SK-N-SH (cell line): ENCODE measurements around the gene SESN1. TPM values are rescaled to one million over a fixed set of nuclear protein-coding genes. Genes with fewer than 3 reads are reported as not detected.

Experiments
- CTCF ChIA-PET: fragments of 300-600, 350-600 bp; formaldehyde crosslinking; extraction: SDS; loops from one replicate; lab custom pipeline; 2021; lab: Yijun Ruan, JAX
- POLR2A ChIA-PET: fragments of 350-600 bp; sonication (Branson Sonifier 250); formaldehyde crosslinking; extraction: SDS; loops from one replicate; lab custom pipeline; 2020; ENCODE audit warnings: antibody characterized with exemption, inconsistent platforms; lab: Yijun Ruan, JAX
- DNase-seq: peaks from one replicate; pipeline ENCODE4 v3.0.0; 2012
- H2AFZ ChIP-seq: fragments of 200-600 bp; sonication (generic); 2 replicates; pipeline ENCODE4 v1.8.1; 2016; ENCODE audit warnings: antibody characterized with exemption, mild to moderate bottlenecking, low read depth
- H3F3A ChIP-seq: fragments of 200-600 bp; sonication (generic); replicated peaks from 2 replicates; pipeline ENCODE3; 2016; ENCODE audit warnings: antibody characterized with exemption, mild to moderate bottlenecking; ENCODE audit not compliant: insufficient read depth
- H3K27ac ChIP-seq, 2 experiments: fragments of 200-500 bp in 1 of 2; fragments of 200-600 bp in 1 of 2; sonication (Bioruptor generic) in 1 of 2; sonication (generic), shearing (Covaris generic) in 1 of 2; 2 replicates each; pipeline versions ENCODE4 v1.5.1 to v1.6.1; 2014 to 2016; ENCODE audit warnings: low read depth in 2 of 2, inconsistent platforms in 1 of 2, low read length in 1 of 2, mild to moderate bottlenecking in 1 of 2, mixed read lengths in 1 of 2
- H3K27me3 ChIP-seq: fragments of 200-600 bp; sonication (generic), shearing (Covaris generic); 2 replicates; pipeline ENCODE4 v1.6.1; 2016; ENCODE audit warnings: mixed run types; ENCODE audit not compliant: insufficient read depth
- H3K36me3 ChIP-seq, 2 experiments: fragments of 200-500 bp in 1 of 2; fragments of 200-600 bp in 1 of 2; sonication (Bioruptor generic) in 1 of 2; sonication (generic) in 1 of 2; replicated peaks in 1 of 2; 2 replicates each; pipeline versions ENCODE3 to v1.5.1; 2014 to 2016; ENCODE audit warnings: low read length in 1 of 2, mild to moderate bottlenecking in 1 of 2; ENCODE audit not compliant: insufficient read depth in 2 of 2, control insufficient read depth in 1 of 2
- H3K4me1 ChIP-seq, 2 experiments: fragments of 200-500 bp in 1 of 2; fragments of 200-600 bp in 1 of 2; sonication (Bioruptor generic) in 1 of 2; sonication (generic), shearing (Covaris generic) in 1 of 2; 2 replicates each; pipeline versions ENCODE4 v1.5.1 to v1.6.1; 2014 to 2016; ENCODE audit warnings: low read depth in 1 of 2, low read length in 1 of 2, mixed run types in 1 of 2; ENCODE audit not compliant: insufficient read depth in 2 of 2, control insufficient read depth in 1 of 2
- H3K4me2 ChIP-seq: fragments of 200-600 bp; sonication (generic), shearing (Covaris generic); 2 replicates; pipeline ENCODE4 v1.6.1; 2017; ENCODE audit warnings: mixed run types
- H3K4me3 ChIP-seq, 2 experiments: fragments of 200-500 bp in 1 of 2; fragments of 200-600 bp in 1 of 2; sonication (Bioruptor generic) in 1 of 2; sonication (generic), shearing (Covaris generic) in 1 of 2; 2 replicates each; pipeline versions ENCODE4 v1.5.1 to v1.8.1; 2014 to 2016; ENCODE audit warnings: low read depth in 2 of 2, inconsistent platforms in 1 of 2, low read length in 1 of 2, mild to moderate bottlenecking in 1 of 2, mixed read lengths in 1 of 2, moderate library complexity in 1 of 2
- H3K79me2 ChIP-seq: fragments of 200-600 bp; sonication (generic); 2 replicates; pipeline ENCODE4 v1.8.1; 2017; ENCODE audit warnings: mild to moderate bottlenecking; ENCODE audit not compliant: insufficient read depth
- H3K9ac ChIP-seq: fragments of 200-600 bp; sonication (generic); 2 replicates; pipeline ENCODE4 v1.6.1; 2017; ENCODE audit warnings: mixed run types
- H3K9me2 ChIP-seq: fragments of 200-600 bp; sonication (generic); 2 replicates; pipeline ENCODE4 v1.6.1; 2017; ENCODE audit warnings: mixed run types
- H3K9me3 ChIP-seq: fragments of 200-600 bp; sonication (generic); 2 replicates; pipeline ENCODE4 v1.6.1; 2017; ENCODE audit warnings: mixed run types, mild to moderate bottlenecking, moderate library complexity
- H4K20me1 ChIP-seq: fragments of 200-600 bp; sonication (generic); 2 replicates; pipeline ENCODE4 v1.6.1; 2017; ENCODE audit warnings: mild to moderate bottlenecking, mixed run types; ENCODE audit not compliant: insufficient read depth
- EP300 ChIP-seq, 2 experiments: IDR thresholded peaks; 2 replicates each; pipeline versions ENCODE4 v1.4.0 to v1.6.1; 2012; ENCODE audit warnings: borderline replicate concordance in 1 of 2, low read depth in 1 of 2, low read length in 1 of 2
- EZH2phosphoT487 ChIP-seq: fragments of 200-600 bp; sonication (generic); IDR thresholded peaks from 2 replicates; pipeline ENCODE4 v1.6.1; 2017; ENCODE audit warnings: low read depth, mixed run types, mild to moderate bottlenecking, antibody characterized with exemption, moderate library complexity, borderline replicate concordance
- FOXM1 ChIP-seq: IDR thresholded peaks from 2 replicates; pipeline ENCODE4 v1.4.0; 2012; ENCODE audit warnings: low read depth, mild to moderate bottlenecking
- GATA2 ChIP-seq: sonication (generic); formaldehyde crosslinking; IDR thresholded peaks from 2 replicates; pipeline ENCODE4 v1.5.0; 2020; ENCODE audit warnings: mild to moderate bottlenecking, missing genetic modification reagents
- JUND ChIP-seq: IDR thresholded peaks from 2 replicates; pipeline ENCODE4 v1.4.0; 2012
- PBX3 ChIP-seq: IDR thresholded peaks from 2 replicates; pipeline ENCODE4; 2012
- POLR2AphosphoS5 ChIP-seq: IDR thresholded peaks from 2 replicates; pipeline ENCODE4 v1.6.1; 2012; ENCODE audit warnings: low read depth, low read length
- RCOR1 ChIP-seq: fragments of 150-350 bp; IDR thresholded peaks from 2 replicates; pipeline ENCODE4 v1.6.1; 2017; ENCODE audit warnings: antibody characterized with exemption, low read length
- SMC3 ChIP-seq: IDR thresholded peaks from 2 replicates; pipeline ENCODE4 v1.6.1; 2012; ENCODE audit warnings: low read depth, low read length, improper control_type of control experiment
- TAF1 ChIP-seq: IDR thresholded peaks from 2 replicates; pipeline ENCODE4 v1.6.1; 2012; ENCODE audit warnings: low read depth, mild to moderate bottlenecking, low read length, moderate library complexity, borderline replicate concordance
- TEAD4 ChIP-seq: IDR thresholded peaks from 2 replicates; pipeline ENCODE4 v1.4.0; 2012; ENCODE audit warnings: mild to moderate bottlenecking, borderline replicate concordance; ENCODE audit not compliant: insufficient read depth
- YY1 ChIP-seq: IDR thresholded peaks from 2 replicates; pipeline ENCODE4 v1.4.0; 2012; ENCODE audit warnings: low read depth, mild to moderate bottlenecking
- WGBS: methylation state at CpG from one replicate; pipeline ENCODE4 v1.1.6; 2017; ENCODE audit warnings: low lambda C conversion rate; 5-methylcytosine and 5-hydroxymethylcytosine counted together
- polyA plus RNA-seq, 3 experiments: library from polyadenylated mRNA; depleted of rRNA; stranded (reverse); fragments of >200 nt; gene quantifications; 2 replicates each; pipeline ENCODE4 v1.2.3, GENCODE V29; 2012
- TF ChIP-seq, protein P1 (sequence below): IDR thresholded peaks from 2 replicates; pipeline ENCODE4 v1.4.0; 2012; ENCODE audit warnings: low read depth
- TF ChIP-seq, protein P2 (sequence below): IDR thresholded peaks from 2 replicates; pipeline ENCODE4 v1.4.0; 2012; ENCODE audit warnings: low read depth, borderline replicate concordance

The SESN1 gene
- polyA plus RNA-seq, 1 of the 3 experiments (the other 2 are of a cell fraction): 13.1 TPM

- Histone ChIP-seq H3K27me3 (no peaks in the 10 kb centered on the region), H3F3A (no peaks in the 10 kb centered on the region), H3K9me2 (no peaks in the 10 kb centered on the region), H3K9me3 (no peaks in the 10 kb centered on the region), H3K36me3 (no peaks in the 10 kb centered on the region), H3K4me3 (no peak overlapping the region), H3K9ac (no peak overlapping the region), H3K4me2 (no peak overlapping the region), H2AFZ (no peak overlapping the region), H3K27ac (no peak overlapping the region), H3K79me2 (no peaks in the 10 kb centered on the region), H4K20me1 (no peaks in the 10 kb centered on the region), H3K4me1 (no peaks in the 10 kb centered on the region)
- WGBS: 83% methylated on average over 10 of the region's 10 CpGs
- TF ChIP-seq POLR2AphosphoS5: no peak
- TF ChIP-seq, protein P1, sequence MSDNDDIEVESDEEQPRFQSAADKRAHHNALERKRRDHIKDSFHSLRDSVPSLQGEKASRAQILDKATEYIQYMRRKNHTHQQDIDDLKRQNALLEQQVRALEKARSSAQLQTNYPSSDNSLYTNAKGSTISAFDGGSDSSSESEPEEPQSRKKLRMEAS: no peak
- TF ChIP-seq, protein P2, sequence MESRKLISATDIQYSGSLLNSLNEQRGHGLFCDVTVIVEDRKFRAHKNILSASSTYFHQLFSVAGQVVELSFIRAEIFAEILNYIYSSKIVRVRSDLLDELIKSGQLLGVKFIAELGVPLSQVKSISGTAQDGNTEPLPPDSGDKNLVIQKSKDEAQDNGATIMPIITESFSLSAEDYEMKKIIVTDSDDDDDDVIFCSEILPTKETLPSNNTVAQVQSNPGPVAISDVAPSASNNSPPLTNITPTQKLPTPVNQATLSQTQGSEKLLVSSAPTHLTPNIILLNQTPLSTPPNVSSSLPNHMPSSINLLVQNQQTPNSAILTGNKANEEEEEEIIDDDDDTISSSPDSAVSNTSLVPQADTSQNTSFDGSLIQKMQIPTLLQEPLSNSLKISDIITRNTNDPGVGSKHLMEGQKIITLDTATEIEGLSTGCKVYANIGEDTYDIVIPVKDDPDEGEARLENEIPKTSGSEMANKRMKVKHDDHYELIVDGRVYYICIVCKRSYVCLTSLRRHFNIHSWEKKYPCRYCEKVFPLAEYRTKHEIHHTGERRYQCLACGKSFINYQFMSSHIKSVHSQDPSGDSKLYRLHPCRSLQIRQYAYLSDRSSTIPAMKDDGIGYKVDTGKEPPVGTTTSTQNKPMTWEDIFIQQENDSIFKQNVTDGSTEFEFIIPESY: no peak
- TF ChIP-seq TAF1: no peak
- no peak for TF ChIP-seq JUND
- TF ChIP-seq YY1: no peak
- TF ChIP-seq FOXM1: no peak
- no peak for TF ChIP-seq RCOR1
- no peak for TF ChIP-seq EZH2phosphoT487
- no peak for TF ChIP-seq EP300 (IDR thresholded peaks at IDR 0.05; ENCODE audit: borderline replicate concordance in 1 of 2, low read depth in 1 of 2, low read length in 1 of 2)
- no peak for TF ChIP-seq SMC3
- no peak for TF ChIP-seq GATA2 (CRISPR knock-in tag)
- TF ChIP-seq PBX3: no peak
- no peak for TF ChIP-seq TEAD4
- ChIA-PET POLR2A (no interaction called here), CTCF (no interaction called here)
- DNase-seq: no peak
Observed at GRCh38 chr6:108959972-108960582, 134.6 kb downstream of the SESN1 start.
